ENCODE results near the gene COG5.
"Not testable (repeated sequence)": the region's sequence is repeated elsewhere in the genome, so short reads cannot be mapped to it uniquely, and the experiment has no call there.

COG5 gene

DNA sequence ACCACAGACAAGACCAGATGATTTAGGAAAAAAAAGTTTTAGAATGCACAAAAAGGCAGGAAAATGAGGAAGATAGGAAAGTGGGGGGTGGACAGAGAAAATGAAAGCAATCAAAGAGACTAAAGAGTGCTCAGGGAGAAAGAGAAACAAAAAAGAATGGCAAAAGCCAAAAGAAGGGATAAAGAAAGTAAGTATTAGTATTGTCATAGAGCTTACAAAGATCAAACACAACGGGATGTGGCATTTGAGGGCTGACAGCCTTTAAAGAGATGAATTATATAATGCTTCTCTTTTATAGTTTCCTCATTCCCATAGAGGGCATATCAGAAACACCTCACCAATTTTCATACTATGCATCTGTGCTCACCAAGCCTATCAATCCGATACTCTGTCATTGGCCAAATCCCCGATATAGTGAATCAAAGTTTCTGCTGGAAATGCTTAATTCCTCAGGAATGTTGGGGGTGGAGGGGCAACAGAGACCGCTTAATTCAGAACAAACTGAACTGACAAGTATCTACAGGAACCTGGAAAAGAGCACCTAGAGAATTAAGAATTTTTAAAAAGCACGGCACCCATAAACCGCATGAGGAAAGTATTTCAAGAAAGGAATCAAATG, 2.7 kb downstream of the COG5 start:
- no peak for DNase-seq (ENCODE audit: extremely low spot score)
- TF ChIP-seq HDGF (IDR thresholded peaks at IDR 0.05; ENCODE audit: borderline replicate concordance) (no peak), TARDBP (IDR thresholded peaks at IDR 0.05) (no peak), NFRKB (IDR thresholded peaks at IDR 0.05) (no peak), BHLHE40 (IDR thresholded peaks at IDR 0.05; ENCODE audit: borderline replicate concordance) (no peak), LEF1 (IDR thresholded peaks at IDR 0.05; ENCODE audit: borderline replicate concordance) (no peak), FOXM1 (IDR thresholded peaks at IDR 0.05; ENCODE audit: borderline replicate concordance) (no peak), ARNT (IDR thresholded peaks at IDR 0.05) (no peak), ZNF384 (IDR thresholded peaks at IDR 0.05) (no peak), SUZ12 (IDR thresholded peaks at IDR 0.05) (no peak), ELF4 (IDR thresholded peaks at IDR 0.05) (no peak), FOXK2 (IDR thresholded peaks at IDR 0.05) (no peak), L3MBTL2 (conservative IDR thresholded peaks at IDR 0.05) (no peak), CTBP1 (IDR thresholded peaks at IDR 0.05; ENCODE audit: borderline replicate concordance) (no peak), FOXA1 (IDR thresholded peaks at IDR 0.05) (no peak), SP1 (IDR thresholded peaks at IDR 0.05) (no peak)
- TF ChIP-seq, protein P1, sequence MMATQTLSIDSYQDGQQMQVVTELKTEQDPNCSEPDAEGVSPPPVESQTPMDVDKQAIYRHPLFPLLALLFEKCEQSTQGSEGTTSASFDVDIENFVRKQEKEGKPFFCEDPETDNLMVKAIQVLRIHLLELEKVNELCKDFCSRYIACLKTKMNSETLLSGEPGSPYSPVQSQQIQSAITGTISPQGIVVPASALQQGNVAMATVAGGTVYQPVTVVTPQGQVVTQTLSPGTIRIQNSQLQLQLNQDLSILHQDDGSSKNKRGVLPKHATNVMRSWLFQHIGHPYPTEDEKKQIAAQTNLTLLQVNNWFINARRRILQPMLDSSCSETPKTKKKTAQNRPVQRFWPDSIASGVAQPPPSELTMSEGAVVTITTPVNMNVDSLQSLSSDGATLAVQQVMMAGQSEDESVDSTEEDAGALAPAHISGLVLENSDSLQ (IDR thresholded peaks at IDR 0.05), result no peak
- ChIA-PET POLR2A (no interaction called here), CTCF (no interaction called here)

DNA sequence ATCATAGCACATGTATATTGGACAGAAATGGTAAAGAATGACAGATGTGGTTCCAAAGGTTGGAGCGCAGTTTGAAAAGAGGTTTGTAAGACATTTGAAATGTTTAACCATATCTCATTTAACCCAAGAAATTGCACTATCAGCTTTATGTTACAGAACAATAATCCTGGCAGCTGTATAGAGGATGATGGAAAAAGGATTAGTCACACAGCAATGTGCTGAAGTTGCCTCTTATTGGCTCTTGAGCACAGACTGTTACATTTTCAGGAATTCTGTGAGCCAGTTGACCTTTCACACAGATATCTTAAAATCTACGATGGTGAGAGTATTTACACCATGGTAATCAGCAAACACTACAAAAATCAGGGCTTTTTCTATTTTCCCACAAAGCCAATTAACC, 3.9 kb downstream of the COG5 start:
- CTCF ChIA-PET, result no interaction called here
- TF ChIP-seq SUZ12 (IDR thresholded peaks at IDR 0.05) (no peak), NFRKB (IDR thresholded peaks at IDR 0.05) (no peak), ZNF384 (IDR thresholded peaks at IDR 0.05) (no peak), FOXK2 (IDR thresholded peaks at IDR 0.05) (no peak)
- POLR2A ChIA-PET, result no interaction called here
- no peak for DNase-seq (ENCODE audit: extremely low spot score)

DNA sequence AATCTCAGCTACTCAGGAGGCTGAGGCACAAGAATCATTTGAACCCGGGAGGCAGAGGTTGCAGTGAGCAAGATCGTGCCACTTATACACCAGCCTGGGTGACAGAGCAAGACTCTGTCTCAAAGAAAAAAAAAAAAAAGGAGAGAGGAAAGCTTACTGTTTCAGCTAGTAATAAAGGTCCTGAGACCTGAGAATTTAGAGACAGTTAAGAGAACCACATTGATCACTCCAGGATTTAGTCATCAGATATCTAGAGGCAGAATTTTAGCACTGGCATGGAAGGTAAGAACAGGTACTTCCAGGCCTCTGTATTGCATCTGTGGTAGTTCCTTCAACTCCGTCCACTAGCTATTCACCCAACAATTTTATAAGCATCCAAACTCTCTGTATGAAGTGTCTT, 7.8 kb downstream of the COG5 start:
- no peak for DNase-seq (ENCODE audit: extremely low spot score)
- ChIA-PET POLR2A (no interaction called here), CTCF (interaction anchor here (0.6 kb wide), 1 partner anchor 25 kb away, joined by 3 read pairs; no protein-coding TSS in a partner anchor)
- TF ChIP-seq TARDBP (IDR thresholded peaks at IDR 0.05) (no peak), NFRKB (IDR thresholded peaks at IDR 0.05) (no peak), CTBP1 (IDR thresholded peaks at IDR 0.05; ENCODE audit: borderline replicate concordance) (no peak), HDGF (IDR thresholded peaks at IDR 0.05; ENCODE audit: borderline replicate concordance) (no peak), LEF1 (IDR thresholded peaks at IDR 0.05; ENCODE audit: borderline replicate concordance) (no peak), SP1 (IDR thresholded peaks at IDR 0.05) (no peak), ELF4 (IDR thresholded peaks at IDR 0.05) (no peak)

DNA sequence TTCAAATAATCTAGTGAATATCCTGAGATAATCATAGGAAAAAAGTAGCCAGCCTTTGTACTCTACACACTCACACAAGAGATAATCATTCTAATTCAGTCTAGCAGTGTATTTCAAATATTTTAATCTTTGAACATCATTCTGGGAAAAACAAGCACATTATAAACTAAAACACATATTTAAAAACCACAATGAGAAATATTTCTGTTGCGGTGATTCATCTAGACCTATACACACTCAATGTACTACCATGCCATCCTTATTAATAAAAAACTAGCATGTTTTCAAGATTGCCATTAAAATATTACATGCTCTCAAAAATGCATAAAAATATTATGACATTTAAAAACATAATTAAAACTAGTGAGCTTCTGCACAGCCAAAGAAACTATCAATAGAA, 11.8 kb downstream of the COG5 start:
- no peak for DNase-seq (ENCODE audit: extremely low spot score)
- ChIA-PET CTCF (no interaction called here), POLR2A (interaction anchor here (1.2 kb wide), 1 partner anchor 11 kb away, joined by 4 read pairs; the partner anchor contains the start of gene COG5)
- TF ChIP-seq ELF4 (IDR thresholded peaks at IDR 0.05), result no peak
- no peak for TF ChIP-seq ZNF384 (IDR thresholded peaks at IDR 0.05)
- no peak for TF ChIP-seq FOXK2 (IDR thresholded peaks at IDR 0.05)
- no peak for TF ChIP-seq TARDBP (IDR thresholded peaks at IDR 0.05)

DNA sequence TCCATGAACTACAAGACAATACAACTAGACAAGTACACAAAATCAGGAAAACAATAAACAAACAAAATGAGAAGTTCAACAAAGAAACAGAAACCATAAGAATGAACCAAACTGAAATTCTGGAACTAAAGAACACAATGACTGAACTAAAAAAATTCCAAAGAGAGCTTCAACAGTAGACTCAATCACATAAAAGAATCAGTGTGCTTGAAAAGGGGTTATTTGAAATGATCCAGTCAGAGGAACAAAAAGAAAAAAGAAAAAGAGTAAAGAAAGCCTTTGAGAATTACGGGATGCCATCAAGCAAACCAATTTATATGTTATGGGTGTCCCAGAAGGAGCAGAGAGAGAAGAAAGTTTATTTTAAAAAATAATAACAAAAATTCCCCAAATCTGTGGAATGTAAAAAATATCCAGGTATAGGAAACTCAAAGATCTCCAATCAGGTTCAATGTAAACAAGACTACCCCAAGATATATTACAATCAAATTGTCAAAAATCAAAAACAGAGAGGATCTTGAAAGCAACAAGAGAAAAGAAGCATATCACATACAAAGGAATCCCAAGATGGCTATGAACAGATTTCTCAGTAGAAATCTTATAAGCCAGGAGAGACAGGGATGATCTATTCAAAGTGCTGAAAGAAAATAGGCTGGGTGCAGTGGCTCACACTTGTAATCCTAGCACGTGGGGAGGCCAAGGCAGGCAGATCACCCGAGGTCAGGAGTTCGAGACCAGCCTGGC, 18.7 kb downstream of the COG5 start:
- TF ChIP-seq LEF1 (IDR thresholded peaks at IDR 0.05; ENCODE audit: borderline replicate concordance), result no peak
- no peak for TF ChIP-seq HDGF (IDR thresholded peaks at IDR 0.05; ENCODE audit: borderline replicate concordance)
- no peak for TF ChIP-seq ELF4 (IDR thresholded peaks at IDR 0.05)
- no peak for TF ChIP-seq BHLHE40 (IDR thresholded peaks at IDR 0.05; ENCODE audit: borderline replicate concordance)
- CTCF ChIA-PET, result no interaction called here
- no peak for DNase-seq (ENCODE audit: extremely low spot score)
- POLR2A ChIA-PET, result no interaction called here

DNA sequence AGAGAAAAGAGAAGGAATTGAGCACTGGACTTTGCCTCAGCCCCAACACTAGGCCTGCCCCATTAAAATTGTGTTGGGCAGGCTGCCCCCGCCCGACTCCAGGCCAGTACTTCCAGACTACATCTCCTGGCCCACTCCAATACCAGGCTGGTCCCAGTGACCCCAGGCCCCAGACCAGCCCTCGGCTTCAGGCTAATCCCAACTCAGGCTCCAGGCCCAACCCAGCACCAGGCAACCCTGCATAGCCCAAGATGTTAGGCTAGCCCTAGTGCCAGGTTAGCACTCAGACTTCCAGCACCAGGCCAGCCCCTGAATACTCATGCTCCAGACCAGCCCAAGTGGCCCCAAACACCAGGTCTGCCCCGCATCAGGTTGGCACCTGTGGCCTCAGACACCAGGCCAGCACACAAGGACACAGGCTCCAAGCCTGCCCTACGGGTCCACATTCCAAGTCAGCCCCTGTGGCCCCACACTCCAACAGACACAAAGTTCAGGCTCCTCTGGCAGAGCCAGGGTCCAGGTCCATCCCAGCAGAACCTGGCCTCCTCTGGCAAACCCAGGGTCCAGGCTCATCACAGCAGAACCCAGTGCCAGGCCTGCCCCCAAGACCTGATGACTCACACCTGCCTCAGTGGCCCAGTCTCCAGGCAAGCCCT, 20.3 kb downstream of the COG5 start:
- no peak for TF ChIP-seq ZNF384 (IDR thresholded peaks at IDR 0.05)
- TF ChIP-seq, protein P1 (IDR thresholded peaks at IDR 0.05), result no peak
- no peak for TF ChIP-seq BHLHE40 (IDR thresholded peaks at IDR 0.05; ENCODE audit: borderline replicate concordance)
- TF ChIP-seq L3MBTL2 (conservative IDR thresholded peaks at IDR 0.05), result no peak
- TF ChIP-seq SP1 (IDR thresholded peaks at IDR 0.05), result no peak
- CTCF ChIA-PET, result no interaction called here
- POLR2A ChIA-PET, result no interaction called here
- DNase-seq (ENCODE audit: extremely low spot score), result no peak

DNA sequence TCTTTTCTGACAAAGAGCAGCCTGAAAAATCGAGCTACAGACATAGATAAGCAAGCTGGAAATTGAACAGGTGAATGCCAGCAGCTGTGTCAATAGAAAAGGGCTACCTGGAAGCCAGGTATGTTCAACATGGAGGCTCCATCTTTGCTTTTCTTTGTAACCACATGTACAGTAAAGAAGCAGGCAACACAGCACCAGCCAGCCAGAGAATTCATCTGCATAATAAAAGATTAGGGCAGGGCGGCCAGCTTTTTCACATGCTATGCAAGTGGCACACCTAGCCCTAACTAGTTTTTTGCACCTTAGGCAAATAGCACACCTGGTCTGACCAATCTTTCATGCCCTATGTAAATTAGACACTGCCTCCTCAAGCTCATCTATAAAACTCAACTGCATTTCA, 25.7 kb downstream of the COG5 start:
- no peak for TF ChIP-seq ELF4 (IDR thresholded peaks at IDR 0.05)
- TF ChIP-seq NFRKB (IDR thresholded peaks at IDR 0.05), result no peak
- POLR2A ChIA-PET, result no interaction called here
- CTCF ChIA-PET, result no interaction called here
- DNase-seq (ENCODE audit: extremely low spot score), result no peak

DNA sequence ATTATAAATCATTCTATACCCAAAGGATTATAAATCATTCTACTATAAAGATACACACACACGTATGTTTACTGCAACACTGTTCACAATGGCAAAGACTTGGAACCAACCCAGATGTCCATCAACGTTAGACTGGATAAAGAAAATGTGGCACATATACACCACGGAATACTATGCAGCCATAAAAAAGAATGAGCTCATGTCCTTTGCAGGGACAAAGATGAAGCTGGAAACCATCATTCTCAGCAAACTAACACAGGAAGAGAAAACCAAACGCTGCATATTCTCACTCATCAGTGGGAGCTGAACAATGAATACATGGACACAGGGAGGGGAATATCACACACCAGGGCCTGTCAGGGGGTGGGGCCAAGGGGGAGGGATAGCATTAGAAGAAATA, 26.5 kb downstream of the COG5 start:
- POLR2A ChIA-PET; DNase-seq (ENCODE audit: extremely low spot score); CTCF ChIA-PET: not testable (repeated sequence)

Data from HEK293T (cell line).